ENCODE results near the gene RIBC1. TPM values are rescaled to one million over a fixed set of nuclear protein-coding genes. Genes with fewer than 3 reads are reported as not detected.
A peak's percentile ranks its signal among the peaks of the same experiment; 100 is the strongest.
"Not testable (repeated sequence)": the region's sequence is repeated elsewhere in the genome, so short reads cannot be mapped to it uniquely, and the experiment has no call there.

RIBC1 gene
- total RNA-seq, 2 experiments from 2014 or later: 2.5 to 2.6 TPM

- POLR2A ChIA-PET: no interaction called here
- intact Hi-C loops (cut with DNase I, micrococcal nuclease): no loop called here
- CTCF ChIA-PET: no interaction called here
Observed at GRCh38 chrX:53412446-53412845, 10.2 kb upstream of the RIBC1 start.

GRCh38 chrX:53420351-53420750 lies 2.3 kb upstream of the RIBC1 start:
- H3K27ac ChIP-seq (ENCODE audit: low read depth in 1 of 2, low read length in 2 of 2); H3K36me3 ChIP-seq (ENCODE audit: insufficient read depth, low read length); H3K9me3 Mint-ChIP-seq; H3K27me3 Mint-ChIP-seq; ATAC-seq (ENCODE audit: poor library complexity); H3K27me3 ChIP-seq (ENCODE audit: control insufficient read depth in 1 of 2, insufficient read depth in 2 of 2, low read length in 2 of 2); POLR2A ChIA-PET; H3K9me3 ChIP-seq (ENCODE audit: control insufficient read depth in 1 of 2, insufficient read depth in 1 of 2, low read length in 2 of 2); DNase-seq; H3K4me3 ChIP-seq (ENCODE audit: low read length): not testable (repeated sequence)
- H3K4me1 ChIP-seq (ENCODE audit: insufficient read depth, low read length): peaks cover 34% of the 10 kb centered on the region
- CTCF ChIA-PET: interaction anchor here (0.7 kb wide), 1 partner anchor 135 kb away, joined by 3 read pairs; no protein-coding TSS in a partner anchor
- Mint-ChIP-seq H3K27ac (peak overlapping the region; percentile 27), H3K4me1 (ENCODE audit: low read depth) (peaks cover 28% of the 10 kb centered on the region), H3K36me3 (ENCODE audit: low read depth) (peaks cover 17% of the 10 kb centered on the region), H3K4me3 (peak overlapping the region; percentile 99)
- intact Hi-C loops (cut with DNase I, micrococcal nuclease): loop anchor here (2.0 to 10.0 kb wide), 4 partner anchors 14 to 1387 kb away; partner anchors contain the start of genes HSD17B10 (in 1 of the 2), HUWE1 (in 1 of the 2) and MAGED2 (in 1 of the 2)

More at GRCh38 chrX:53412446-53412845, 10.2 kb upstream of the RIBC1 start:
- no peak for TF ChIP-seq CTCF (IDR thresholded peaks at IDR 0.05)
- Mint-ChIP-seq H3K27ac (no peak overlapping the region), H3K36me3 (ENCODE audit: low read depth) (peaks cover 59% of the 10 kb centered on the region), H3K27me3 (no peaks in the 10 kb centered on the region), H3K4me1 (ENCODE audit: low read depth) (peaks cover 1% of the 10 kb centered on the region), H3K9me3 (no peaks in the 10 kb centered on the region), H3K4me3 (no peak overlapping the region)
- H3K9me3 ChIP-seq (ENCODE audit: control insufficient read depth in 1 of 2, insufficient read depth in 1 of 2, low read length in 2 of 2): no peaks in the 10 kb centered on the region
- no peak overlapping the region for H3K4me3 ChIP-seq (ENCODE audit: low read length)
- no peaks in the 10 kb centered on the region for H3K27me3 ChIP-seq (ENCODE audit: control insufficient read depth in 1 of 2, insufficient read depth in 2 of 2, low read length in 2 of 2)
- ATAC-seq (ENCODE audit: poor library complexity) (no peak), DNase-seq (no peak)
- no peak overlapping the region for H3K27ac ChIP-seq (ENCODE audit: low read depth in 1 of 2, low read length in 2 of 2)
- H3K36me3 ChIP-seq (ENCODE audit: insufficient read depth, low read length): peaks cover 63% of the 10 kb centered on the region
- H3K4me1 ChIP-seq (ENCODE audit: insufficient read depth, low read length): no peaks in the 10 kb centered on the region

GRCh38 chrX:53421125-53421524 lies 1.5 kb upstream of the RIBC1 start:
- Histone ChIP-seq H3K4me1 (ENCODE audit: insufficient read depth, low read length) (peaks cover 34% of the 10 kb centered on the region), H3K27me3 (ENCODE audit: control insufficient read depth in 1 of 2, insufficient read depth in 2 of 2, low read length in 2 of 2) (no peaks in the 10 kb centered on the region), H3K9me3 (ENCODE audit: control insufficient read depth in 1 of 2, insufficient read depth in 1 of 2, low read length in 2 of 2) (no peaks in the 10 kb centered on the region), H3K4me3 (ENCODE audit: low read length) (peak overlapping the region; percentile 93), H3K36me3 (ENCODE audit: insufficient read depth, low read length) (peaks cover 3% of the 10 kb centered on the region), H3K27ac (ENCODE audit: low read depth in 1 of 2, low read length in 2 of 2) (peak overlapping the region; percentile 35 to 98)
- Mint-ChIP-seq H3K36me3 (ENCODE audit: low read depth) (peaks cover 17% of the 10 kb centered on the region), H3K4me3 (peak overlapping the region; percentile 99), H3K27me3 (no peaks in the 10 kb centered on the region), H3K4me1 (ENCODE audit: low read depth) (peaks cover 28% of the 10 kb centered on the region), H3K9me3 (no peaks in the 10 kb centered on the region), H3K27ac (peak overlapping the region; percentile 90)
- TF ChIP-seq CTCF (IDR thresholded peaks at IDR 0.05): no peak
- intact Hi-C loops (cut with DNase I, micrococcal nuclease): loop anchor here (2.0 to 10.0 kb wide), 4 partner anchors 14 to 1386 kb away; partner anchors contain the start of genes HSD17B10 (in 1 of the 2), HUWE1 (in 1 of the 2) and MAGED2 (in 1 of the 2)
- DNase-seq (no peak), ATAC-seq (ENCODE audit: poor library complexity) (no peak)
- CTCF ChIA-PET: interaction anchor here (1.9 to 2.4 kb wide), 2 partner anchors 61 to 108 kb away, joined by 4 to 8 read pairs; no protein-coding TSS in a partner anchor
- POLR2A ChIA-PET: no interaction called here
